ENCODE measurements around the gene SAPCD2.

DNA sequence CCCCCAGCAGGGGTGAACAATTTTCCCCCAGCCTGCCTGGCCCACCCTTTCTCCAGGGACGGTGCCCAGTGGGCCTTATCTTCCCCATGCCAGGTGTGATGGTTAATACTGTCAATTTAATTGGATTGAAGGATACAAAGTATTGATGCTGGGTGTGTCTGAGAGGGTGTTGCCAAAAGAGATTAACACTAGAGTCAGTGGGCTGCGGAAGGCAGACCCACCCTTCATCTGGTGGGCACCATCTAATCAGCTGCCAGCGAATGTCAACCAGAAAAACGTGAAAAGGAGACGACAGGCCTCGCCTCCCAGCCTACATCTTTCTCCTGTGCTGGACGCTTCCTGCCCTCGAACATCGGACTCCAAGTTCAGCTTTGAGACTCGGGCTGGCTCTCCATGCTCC lies 32.9 kb downstream of the SAPCD2 start:
- TF ChIP-seq POLR2A (IDR thresholded peaks at IDR 0.05; ENCODE audit: low read depth, low read length), result no peak
- no peak for TF ChIP-seq POLR2AphosphoS5 (IDR thresholded peaks at IDR 0.05; ENCODE audit: low read depth, low read length)

Data from GM12892 (cell line).